ENCODE data around the gene CHPF2.
A peak's percentile ranks its signal among the peaks of the same experiment; 100 is the strongest.

Gene CHPF2, protein sequence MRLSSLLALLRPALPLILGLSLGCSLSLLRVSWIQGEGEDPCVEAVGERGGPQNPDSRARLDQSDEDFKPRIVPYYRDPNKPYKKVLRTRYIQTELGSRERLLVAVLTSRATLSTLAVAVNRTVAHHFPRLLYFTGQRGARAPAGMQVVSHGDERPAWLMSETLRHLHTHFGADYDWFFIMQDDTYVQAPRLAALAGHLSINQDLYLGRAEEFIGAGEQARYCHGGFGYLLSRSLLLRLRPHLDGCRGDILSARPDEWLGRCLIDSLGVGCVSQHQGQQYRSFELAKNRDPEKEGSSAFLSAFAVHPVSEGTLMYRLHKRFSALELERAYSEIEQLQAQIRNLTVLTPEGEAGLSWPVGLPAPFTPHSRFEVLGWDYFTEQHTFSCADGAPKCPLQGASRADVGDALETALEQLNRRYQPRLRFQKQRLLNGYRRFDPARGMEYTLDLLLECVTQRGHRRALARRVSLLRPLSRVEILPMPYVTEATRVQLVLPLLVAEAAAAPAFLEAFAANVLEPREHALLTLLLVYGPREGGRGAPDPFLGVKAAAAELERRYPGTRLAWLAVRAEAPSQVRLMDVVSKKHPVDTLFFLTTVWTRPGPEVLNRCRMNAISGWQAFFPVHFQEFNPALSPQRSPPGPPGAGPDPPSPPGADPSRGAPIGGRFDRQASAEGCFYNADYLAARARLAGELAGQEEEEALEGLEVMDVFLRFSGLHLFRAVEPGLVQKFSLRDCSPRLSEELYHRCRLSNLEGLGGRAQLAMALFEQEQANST

DNA sequence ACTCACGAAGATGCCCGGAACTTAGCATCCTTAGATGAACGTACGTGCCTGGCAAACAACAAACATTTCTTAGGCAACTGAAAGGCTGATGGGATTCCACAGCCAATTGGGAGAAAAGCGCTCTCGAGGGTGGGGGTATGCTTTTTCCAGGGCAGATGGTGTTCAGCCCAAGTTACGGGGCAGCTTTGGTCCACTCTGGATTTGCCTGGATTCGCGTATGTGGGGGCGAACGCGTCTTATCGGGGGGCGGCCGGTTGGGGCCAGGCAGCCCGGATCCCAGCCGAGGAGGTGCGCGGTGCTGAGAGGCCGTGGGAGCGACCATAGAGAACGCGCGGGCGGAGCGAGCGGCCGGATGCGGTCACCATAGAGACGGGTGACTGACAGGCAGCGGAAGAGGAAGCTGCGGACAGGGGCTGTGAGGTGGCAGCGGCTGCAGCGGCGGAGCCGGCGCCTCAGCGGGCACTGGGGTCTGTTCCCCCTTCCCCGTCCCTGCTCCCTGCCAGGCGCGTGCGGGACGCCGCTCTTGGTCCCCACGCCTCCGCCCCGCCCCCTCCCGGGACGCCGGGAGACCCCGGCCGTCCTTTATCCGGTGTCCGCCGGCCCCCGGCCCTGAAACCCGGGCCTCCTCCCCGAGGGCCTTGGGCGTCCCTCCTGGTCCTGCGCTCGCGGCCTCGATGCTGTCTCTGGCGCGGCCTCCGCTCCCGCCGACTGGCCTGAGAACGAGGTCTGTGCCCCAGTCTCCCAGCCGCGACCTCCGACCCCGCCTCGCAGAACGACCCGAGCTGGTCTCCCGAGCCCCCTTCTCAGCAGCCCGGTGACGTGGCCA, at the start of gene CHPF2:
Gene CHPF2, plus strand, starts transcription at position 393 of the 826 bp plus-strand sequence. CDS start 1,529 bp downstream, outside the sequence.
- DNase-seq (ENCODE audit: low read depth), result peak; percentile 83

DNA sequence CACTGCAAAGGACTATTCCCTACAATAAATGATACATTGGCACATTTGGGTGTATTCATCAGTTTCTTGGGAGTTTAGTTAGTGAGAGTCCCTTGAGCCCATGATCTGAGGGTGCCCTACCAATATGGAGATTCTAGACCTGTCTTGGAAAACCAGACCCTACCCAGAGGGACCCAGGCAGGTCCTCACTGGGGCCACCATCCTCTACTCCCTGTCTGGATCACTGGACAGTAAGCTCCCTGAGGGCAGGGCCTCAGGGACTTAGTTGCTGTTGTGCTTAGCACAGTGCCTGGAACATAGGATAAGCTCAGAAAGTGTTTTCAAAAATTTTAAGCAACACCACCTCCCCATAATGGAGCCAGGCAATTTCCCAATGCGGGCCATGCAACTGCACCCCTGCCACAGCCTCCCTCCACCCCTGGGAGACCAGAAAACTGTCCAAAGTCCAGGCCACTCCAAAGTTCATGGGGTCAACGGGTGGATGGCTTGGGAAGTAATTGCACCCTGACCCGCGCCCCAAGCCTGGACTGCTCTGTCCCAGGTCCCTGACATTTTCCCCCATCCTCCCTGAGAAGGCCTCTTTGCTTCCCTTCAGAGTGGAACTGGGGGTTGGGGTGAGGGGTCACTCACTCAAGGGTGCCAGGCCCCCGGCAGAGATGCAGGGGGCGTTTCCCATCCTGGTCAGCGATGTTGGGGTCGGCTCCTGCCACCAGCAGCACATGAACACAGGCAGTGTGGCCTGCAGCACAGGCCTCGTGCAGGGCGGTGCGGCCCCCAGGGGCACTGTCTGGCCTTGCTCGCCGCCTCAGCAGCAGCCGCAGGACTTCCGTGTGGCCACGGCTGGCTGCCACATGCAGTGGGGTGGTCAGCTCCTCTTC, 46.3 kb upstream of the CHPF2 start:
- DNase-seq (ENCODE audit: low read depth), result no peak

DNA sequence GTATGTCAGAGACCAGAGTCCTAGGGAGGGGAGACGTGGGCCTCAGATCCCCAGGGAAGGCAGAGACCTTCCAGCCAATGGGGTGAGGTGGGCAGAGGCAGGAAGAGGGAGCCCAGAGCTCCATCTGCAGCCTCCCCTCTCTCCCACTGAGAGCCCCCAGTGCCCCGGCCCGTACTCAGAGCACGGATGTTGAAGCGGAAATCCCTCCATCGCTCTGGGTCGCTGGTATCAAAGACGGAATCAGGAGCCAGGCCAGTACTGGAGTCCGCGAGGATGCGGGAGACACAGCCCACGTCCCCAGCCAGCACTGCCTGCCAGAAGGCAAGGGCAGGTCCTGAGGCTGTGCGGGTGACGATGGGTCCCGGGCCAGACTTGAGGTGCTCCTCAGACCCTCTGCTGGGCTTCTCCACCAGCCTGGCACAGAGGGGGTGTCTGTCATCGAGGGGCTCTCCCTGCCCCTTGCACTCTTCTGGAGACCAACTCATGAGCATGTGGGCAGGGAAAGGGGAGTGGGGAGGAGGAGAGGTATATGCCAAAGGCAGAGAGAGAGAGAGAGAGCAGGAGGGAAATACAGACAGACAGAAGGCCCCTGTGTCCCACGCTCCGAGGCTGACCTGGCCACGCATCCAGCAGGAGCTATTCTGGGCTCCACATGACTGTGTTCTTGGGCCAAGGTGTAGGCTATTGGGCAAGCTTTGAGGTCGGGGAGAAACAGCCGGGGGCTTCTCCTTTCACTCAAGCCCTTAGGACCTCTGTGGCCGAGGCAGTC, 45.5 kb upstream of the CHPF2 start, which contains the start of gene ASB10:
Gene ASB10, minus strand, starts transcription at position 611 of the 769 bp plus-strand sequence. Its CDS starts 120 bp downstream, at position 491.
- DNase-seq (ENCODE audit: low read depth), result no peak

DNA sequence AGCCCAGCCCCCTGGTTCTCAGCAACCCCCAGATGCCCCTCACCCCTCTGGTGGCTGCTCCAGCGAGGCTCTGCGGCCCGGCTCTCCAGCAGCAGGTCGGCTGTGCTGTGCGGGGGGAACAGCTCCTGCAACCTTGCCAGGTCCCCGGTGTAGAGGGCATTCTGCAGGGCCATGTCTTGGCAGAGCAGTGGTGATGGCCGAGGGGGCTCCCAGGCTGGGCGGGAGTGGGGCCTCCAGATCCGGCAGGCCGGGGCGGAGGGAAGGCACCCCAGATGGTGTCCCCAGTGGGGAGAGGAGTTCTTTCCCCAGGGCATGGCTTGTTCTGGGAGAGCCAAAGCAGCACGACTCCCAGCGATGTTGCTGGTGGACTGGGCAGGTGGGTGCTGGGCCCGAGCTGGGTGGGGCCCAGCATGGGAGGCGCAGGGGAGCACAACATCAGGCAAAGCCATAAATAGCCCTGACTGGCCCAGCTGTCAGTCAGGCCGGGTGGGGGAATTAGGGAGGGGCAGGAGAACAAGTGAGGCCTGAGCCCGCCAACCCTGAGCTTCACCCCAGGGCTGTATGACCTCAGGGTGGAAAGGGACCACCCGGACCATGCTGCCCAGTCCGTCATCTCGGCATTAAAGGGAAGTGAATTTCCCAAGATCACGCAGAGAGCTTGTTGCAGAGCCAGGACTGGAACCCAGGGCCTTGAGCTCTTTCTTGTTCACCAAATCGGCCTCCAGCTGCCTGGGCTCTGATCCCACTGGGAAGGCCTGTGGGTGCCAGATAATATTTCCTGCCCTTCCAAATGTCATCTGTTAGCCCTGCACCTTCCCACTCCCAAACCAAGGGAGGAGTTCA, 44.7 kb upstream of the CHPF2 start:
- no peak for DNase-seq (ENCODE audit: low read depth)

DNA sequence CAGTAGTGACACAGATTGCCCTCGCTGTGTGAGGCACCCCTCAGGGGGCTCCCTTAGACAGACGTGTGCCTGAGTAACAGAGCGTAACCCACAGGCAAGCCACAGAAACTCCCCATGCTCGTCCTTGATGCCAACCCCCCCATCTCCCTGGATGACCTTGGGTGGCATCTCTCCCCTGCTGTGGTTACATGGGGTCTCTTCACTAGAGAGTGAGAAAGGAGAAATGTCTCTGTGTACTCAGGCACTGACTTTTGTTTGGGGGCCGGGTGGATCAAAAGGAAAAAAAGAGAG, 44.1 kb upstream of the CHPF2 start:
- no peak for DNase-seq (ENCODE audit: low read depth)

DNA sequence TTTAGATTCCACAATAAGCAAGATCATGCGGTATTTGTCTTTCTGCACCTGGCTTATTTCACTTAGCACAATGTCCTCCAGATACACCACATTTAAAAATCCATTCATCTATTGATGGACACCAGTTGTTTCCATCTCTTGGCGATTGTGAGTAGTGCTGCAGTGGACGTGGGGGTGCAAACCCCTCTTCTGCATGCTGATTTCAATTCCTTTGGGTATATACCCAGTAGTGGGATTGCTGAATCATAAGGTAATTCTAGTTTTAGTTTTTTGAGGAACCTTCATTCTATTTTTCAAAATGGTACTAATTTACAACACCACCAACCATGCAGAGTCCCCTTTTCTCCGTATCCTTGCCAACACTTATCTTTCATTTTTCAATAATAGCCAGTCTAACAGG, 43.2 kb upstream of the CHPF2 start:
- DNase-seq (ENCODE audit: low read depth), result no peak

DNA sequence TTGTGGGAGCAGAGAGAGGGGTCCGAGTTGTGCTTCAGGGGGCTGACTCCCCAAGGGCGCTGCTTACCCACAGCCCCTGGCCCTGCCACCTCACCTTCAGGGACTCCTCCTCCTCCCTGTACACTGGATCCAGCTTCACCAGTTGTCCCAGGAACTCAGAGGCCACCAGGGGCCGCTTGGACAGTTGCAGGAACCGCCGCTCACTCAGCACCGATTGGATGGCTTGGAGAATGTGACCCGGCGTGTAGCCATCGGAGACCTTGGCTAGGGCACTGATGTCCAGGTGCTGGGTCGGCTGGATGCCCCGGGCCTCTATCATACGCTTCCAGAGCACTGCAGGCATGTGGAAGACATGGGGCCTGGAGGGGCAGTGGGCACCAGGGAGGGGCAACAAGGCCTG, 40.7 kb upstream of the CHPF2 start:
- DNase-seq (ENCODE audit: low read depth), result no peak

DNA sequence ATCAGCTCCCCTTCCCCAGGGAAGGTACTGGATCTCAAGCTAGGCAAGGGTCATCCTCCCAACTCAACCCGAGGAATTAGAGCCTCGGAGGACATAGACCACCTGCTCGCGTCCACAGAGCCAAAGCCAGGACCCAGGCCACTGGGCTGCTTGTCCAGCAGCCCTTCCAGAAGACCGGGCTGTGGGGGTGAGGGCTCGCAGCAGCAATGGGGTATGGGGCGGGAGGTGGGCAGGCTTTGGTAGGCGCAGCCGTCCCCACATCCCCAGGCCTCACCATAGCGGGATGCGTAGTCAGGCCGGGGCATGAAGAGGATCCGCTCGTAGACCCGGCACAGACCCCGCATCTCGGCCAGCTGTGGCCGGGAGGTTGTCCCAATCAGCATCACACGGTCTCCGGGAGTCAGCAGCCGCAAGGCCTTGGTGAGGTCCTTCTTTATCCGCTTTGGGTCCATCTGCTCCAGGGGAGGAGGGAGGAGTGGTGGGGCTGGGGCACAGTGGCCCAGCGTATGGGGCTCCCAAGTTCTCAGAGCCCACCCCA, 40.2 kb upstream of the CHPF2 start:
- DNase-seq (ENCODE audit: low read depth), result no peak

DNA sequence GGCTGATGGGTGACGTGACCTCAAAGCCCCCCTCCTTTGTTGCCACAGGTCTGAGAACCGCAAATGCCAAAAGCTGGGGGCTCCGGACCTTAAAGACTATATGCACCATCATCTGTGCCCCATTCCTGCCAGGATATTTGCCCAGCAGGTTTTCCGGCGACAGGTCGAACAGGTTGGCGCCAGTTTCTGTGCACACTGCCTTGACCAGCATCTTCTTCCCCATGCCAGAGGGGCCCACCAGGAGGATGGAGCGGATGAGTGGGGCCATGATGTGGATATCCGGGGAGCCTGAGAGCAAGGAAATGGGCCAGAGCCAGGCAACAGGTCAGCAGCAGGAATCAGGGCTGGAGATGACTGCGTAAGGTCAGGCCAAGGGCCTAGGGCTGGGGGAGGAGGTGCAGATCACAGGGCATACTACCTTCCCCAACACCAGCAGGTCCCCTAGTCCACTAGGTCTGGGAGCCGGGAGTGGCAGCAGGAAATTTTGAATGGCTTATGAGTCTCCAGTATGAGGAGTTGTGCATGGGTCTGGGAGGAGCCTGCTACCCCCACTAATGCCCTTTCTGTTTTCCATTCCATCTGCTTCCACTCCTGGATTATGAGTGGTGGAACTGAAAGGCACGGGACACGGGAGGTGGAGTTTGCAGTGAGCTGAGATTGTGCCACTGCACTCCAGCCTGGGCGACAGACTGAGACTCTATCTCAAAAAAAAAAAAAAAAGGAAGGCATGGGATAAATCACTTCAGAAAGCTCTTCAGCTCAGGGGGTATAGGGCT, 38.9 kb upstream of the CHPF2 start:
- no peak for DNase-seq (ENCODE audit: low read depth)

DNA sequence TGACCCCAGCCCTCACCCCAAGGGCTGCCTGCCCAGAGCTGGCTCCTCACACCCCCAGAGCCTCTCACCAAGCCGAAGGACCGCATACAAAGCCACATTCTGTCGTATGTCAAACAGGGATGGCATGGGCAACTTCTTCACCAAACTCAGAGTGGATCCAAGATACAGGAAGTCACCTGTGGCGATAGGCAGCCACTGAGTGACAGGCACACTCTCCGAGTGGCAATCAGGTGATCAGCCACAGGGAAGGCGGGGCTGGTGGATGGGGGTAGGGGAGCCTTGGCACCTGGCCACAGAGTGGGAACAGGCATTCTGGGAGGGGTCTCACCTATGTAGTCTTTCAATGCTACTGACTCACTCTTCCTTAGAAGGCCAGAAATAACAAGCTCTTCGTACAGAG, 38.1 kb upstream of the CHPF2 start:
- no peak for DNase-seq (ENCODE audit: low read depth)

DNA sequence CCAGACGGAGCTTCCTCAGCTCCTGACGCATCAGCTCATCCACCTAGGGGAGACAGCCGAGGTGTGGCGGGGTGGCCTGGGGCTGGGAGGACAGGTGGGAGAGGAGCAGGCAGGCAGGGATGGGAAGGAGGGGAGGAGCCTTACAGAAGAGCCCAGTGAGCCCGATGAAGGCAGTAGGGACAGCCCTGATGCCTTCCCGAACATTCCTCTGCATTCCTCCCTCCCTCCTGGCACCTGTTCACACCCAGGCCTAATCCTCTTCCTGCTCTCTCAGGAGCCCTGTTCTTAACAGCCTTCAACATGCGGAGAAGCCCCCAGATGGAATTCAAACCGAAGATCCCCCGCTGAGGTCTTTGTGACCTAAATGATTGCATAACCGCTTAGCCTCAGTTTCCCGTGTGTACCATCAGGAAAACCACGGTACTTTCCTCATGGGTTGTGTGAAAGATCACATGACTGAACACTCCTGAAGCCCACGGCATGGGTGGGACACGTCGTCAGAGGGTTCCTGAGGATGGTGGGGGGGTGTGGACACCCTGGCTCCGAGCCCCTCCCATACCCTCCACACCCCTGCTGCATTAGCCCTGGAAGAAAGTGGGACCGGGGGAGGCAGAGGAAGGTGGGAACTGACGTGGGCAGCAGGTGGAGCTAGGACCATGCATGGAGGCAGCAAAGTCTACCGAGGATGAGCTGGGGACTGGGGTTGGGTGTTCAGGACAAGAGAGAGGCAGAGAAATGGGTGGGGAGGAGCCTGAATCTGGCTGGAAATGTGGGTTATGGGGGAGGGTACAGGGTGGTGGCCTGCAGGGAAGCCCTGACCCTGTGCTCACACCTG, 36.5 kb upstream of the CHPF2 start:
- DNase-seq (ENCODE audit: low read depth), result no peak

DNA sequence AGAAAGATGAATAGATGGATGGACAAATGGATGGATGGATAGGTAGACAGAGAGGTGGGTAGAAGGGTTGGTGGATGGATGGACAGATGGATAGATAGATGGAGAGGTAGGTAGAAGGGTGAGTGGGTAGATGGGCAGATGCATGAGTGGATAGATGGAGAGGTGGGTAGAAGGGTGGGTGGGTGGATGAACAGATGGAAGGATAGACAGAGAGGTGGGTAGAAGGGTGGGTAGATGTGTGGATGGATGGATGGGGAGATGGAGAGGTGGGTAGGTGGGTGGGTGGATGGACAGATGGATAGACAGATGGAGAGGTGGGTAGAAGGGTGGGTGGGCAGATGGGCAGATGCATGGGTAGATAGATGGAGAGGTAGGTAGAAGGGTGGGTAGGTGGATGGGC, 34.4 kb upstream of the CHPF2 start:
- no peak for DNase-seq (ENCODE audit: low read depth)

DNA sequence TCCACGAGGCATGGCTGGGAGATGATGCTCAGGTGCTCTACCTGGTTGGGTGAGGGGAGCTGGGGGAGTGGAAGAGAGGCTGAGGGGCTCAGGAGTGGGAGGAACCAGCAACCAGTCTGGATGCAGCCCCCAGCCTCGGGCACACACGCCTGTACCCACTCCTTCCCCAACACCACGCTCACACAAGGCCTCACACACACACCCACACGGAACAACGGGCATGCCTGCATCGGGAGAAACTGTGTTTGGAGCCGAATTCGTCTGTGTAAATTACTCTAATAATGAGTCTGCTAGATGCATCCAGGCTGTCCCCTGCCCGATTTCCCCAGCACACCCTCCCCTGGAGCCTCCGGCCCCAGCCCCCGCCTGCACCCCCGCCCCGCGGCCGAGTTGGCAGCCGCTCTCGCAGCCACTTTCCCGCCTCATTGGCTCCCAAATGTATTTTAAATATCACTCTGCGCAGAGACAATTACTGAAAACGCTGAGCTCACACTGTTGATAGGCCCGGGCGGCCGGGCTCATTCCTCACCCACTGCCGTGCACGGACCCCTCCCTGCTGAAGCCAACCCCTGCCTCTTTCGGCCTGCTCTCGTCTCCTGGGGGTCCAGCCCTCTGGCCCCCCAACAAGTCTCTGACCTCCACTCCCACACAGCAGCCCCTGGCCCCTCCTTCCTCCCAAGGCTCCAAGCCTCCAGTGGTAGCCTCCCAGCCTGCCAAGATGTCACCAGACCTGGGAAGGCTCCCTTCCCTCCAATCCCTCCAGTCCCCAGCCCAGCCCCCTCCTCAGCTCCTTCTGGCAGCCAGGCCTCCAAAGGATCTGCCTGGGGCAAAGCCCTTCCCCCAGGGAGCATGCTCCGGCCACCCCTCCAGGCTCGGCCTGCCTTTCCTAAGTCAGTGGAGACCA, 33.1 kb upstream of the CHPF2 start:
- no peak for DNase-seq (ENCODE audit: low read depth)

DNA sequence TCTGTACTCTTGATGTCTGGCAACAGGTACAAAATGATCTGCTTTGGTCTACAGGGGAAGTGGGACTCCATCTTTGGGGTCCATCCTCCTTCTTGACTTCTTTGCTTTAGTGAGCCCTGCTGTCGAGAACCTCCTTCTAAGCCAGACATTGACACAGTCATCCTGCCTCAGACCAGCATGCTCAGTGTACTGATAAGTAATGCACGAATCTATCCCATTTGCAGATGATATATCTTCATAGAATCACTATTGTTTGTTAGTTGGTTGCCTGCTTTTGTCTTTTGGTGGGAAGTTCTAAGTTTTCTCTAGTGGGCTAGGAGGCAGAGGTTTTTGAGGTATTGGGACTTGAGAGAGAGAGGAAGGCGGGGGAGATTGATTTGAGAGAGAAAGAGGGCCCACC, 30.9 kb upstream of the CHPF2 start:
- no peak for DNase-seq (ENCODE audit: low read depth)

DNA sequence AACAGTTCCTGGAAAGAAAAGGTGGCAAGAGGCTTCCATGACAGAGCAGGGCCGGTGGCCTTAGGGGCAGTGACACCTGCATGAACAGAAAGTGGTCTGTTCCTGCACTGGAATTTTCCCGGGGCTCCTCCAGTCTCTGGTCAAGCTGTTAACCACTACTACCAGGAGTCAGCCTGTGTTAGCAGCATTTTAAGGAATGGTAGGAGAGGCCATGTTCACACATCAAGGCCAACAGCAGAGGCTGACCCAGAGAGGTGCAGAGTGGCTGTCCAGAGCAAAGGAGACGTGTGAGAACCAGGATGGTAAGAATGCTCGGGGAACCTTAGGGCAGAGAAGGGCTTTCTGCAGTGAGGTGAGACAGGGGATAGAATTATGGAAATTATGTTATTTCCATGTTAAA, 30.5 kb upstream of the CHPF2 start:
- no peak for DNase-seq (ENCODE audit: low read depth)

DNA sequence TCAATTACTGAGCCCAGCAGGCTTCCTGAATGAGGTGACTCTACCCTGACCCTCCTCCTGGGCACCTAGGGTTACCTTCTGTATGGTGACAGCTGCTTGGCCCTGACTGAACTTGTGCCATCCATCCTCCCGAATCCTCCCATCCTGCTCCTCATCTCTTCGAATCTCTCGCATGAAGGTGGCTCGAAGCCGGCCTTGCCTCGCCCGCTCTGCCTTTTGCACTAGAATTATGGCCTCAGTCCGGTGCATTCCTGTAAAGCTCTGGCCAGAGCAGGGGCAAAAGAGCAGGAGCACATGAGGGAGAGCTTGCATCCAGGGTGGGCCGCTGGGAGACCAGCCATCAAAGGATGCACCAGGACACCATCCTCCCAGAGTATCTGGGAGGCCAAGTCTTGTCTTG, 29.4 kb upstream of the CHPF2 start:
- DNase-seq (ENCODE audit: low read depth), result no peak
